ENCODE results near the gene CHCHD6. TPM values are rescaled to one million over a fixed set of nuclear protein-coding genes. Genes with fewer than 3 reads are reported as not detected.

Gene CHCHD6
- total and polyA plus RNA-seq, 4 donors = 12.1 to 22.6 (median 17.5) TPM

- Histone ChIP-seq H3K4me3 (no peak overlapping the region), H3K27me3 (ENCODE audit: control insufficient read depth in 3 of 3, insufficient read depth in 3 of 3, low read length in 2 of 3) (no peaks in the 10 kb centered on the region), H3K4me1 (ENCODE audit: control insufficient read depth in 5 of 5, insufficient read depth in 5 of 5, low read length in 5 of 5) (peaks cover 0 to 32% (median 7%) of the 10 kb centered on the region in 5 donors), H3K36me3 (ENCODE audit: control insufficient read depth in 4 of 4, insufficient read depth in 4 of 4, low read length in 4 of 4) (peaks cover 0 to 21% (median 6%) of the 10 kb centered on the region in 4 donors), H3K9me3 (ENCODE audit: control insufficient read depth in 4 of 4, insufficient read depth in 3 of 4, low read length in 3 of 4) (no peaks in the 10 kb centered on the region), H3K27ac (ENCODE audit: low read depth in 1 of 2, low read length in 1 of 2) (no peak overlapping the region), H3K9ac (ENCODE audit: insufficient read depth in 1 of 2, low read length in 2 of 2) (no peak overlapping the region)
- TF ChIP-seq CTCF (IDR thresholded peaks at IDR 0.05; ENCODE audit: control extremely low read depth, extremely low read depth) = no peak
- 88 to 96% methylated on average over 11 to 12 of the region's 12 CpGs for WGBS, 2 donors
- ATAC-seq (ENCODE audit: insufficient read depth, low FRiP score) (no peak), DNase-seq (no peak)
These were observed 299.1 kb downstream of the CHCHD6 start for GRCh38 chr3:127003175-127003555.

GRCh38 chr3:127003601-127004280 is 299.7 kb downstream of the CHCHD6 start:
- Histone ChIP-seq H3K9ac (ENCODE audit: insufficient read depth in 1 of 2, low read length in 2 of 2) (no peak overlapping the region), H3K4me3 (no peak overlapping the region), H3K4me1 (ENCODE audit: control insufficient read depth in 5 of 5, insufficient read depth in 5 of 5, low read length in 5 of 5) (peaks cover 0 to 29% (median 7%) of the 10 kb centered on the region in 5 donors), H3K9me3 (ENCODE audit: control insufficient read depth in 4 of 4, insufficient read depth in 3 of 4, low read length in 3 of 4) (no peaks in the 10 kb centered on the region), H3K36me3 (ENCODE audit: control insufficient read depth in 4 of 4, insufficient read depth in 4 of 4, low read length in 4 of 4) (peaks cover 0 to 21% (median 6%) of the 10 kb centered on the region in 4 donors), H3K27me3 (ENCODE audit: control insufficient read depth in 3 of 3, insufficient read depth in 3 of 3, low read length in 2 of 3) (no peaks in the 10 kb centered on the region), H3K27ac (ENCODE audit: low read depth in 1 of 2, low read length in 1 of 2) (no peak overlapping the region)
- 92 to 99% methylated on average over 7 of the region's 7 CpGs for WGBS, 2 donors
- ATAC-seq (ENCODE audit: insufficient read depth, low FRiP score) (no peak), DNase-seq (no peak)
- no peak for TF ChIP-seq CTCF (IDR thresholded peaks at IDR 0.05; ENCODE audit: control extremely low read depth, extremely low read depth)

- Histone ChIP-seq H3K27me3 (ENCODE audit: control insufficient read depth in 3 of 3, insufficient read depth in 3 of 3, low read length in 2 of 3) (no peaks in the 10 kb centered on the region), H3K36me3 (ENCODE audit: control insufficient read depth in 4 of 4, insufficient read depth in 4 of 4, low read length in 4 of 4) (peaks cover 0 to 21% (median 6%) of the 10 kb centered on the region in 4 donors), H3K27ac (ENCODE audit: low read depth in 1 of 2, low read length in 1 of 2) (no peak overlapping the region), H3K9me3 (ENCODE audit: control insufficient read depth in 4 of 4, insufficient read depth in 3 of 4, low read length in 3 of 4) (no peaks in the 10 kb centered on the region), H3K4me3 (no peak overlapping the region), H3K9ac (ENCODE audit: insufficient read depth in 1 of 2, low read length in 2 of 2) (no peak overlapping the region), H3K4me1 (ENCODE audit: control insufficient read depth in 5 of 5, insufficient read depth in 5 of 5, low read length in 5 of 5) (peaks cover 0 to 19% (median 7%) of the 10 kb centered on the region in 5 donors)
- DNase-seq = no peak
- 96% methylated on average over 32 of the region's 32 CpGs for WGBS, 2 donors
- TF ChIP-seq CTCF (IDR thresholded peaks at IDR 0.05; ENCODE audit: control extremely low read depth, extremely low read depth) = no peak
- ATAC-seq (ENCODE audit: insufficient read depth, low FRiP score) = no peak
These were observed 300.8 kb downstream of the CHCHD6 start for GRCh38 chr3:127004641-127005397.
